Lower lobe of right lung (tissue), 2 donors: Measurements from ENCODE around the gene CFAP91. TPM values are rescaled to one million over a fixed set of nuclear protein-coding genes. Genes with fewer than 3 reads are reported as not detected.

Source experiments
- ATAC-seq, 2 donors: fragments of 200-7000 bp; cut with Tn5 transposase; one replicate each; pipeline ENCODE4 v1.9.1; 2020 to 2022; ENCODE audit warnings: mild to moderate bottlenecking in 2 of 2, moderate library complexity in 2 of 2
- DNase-seq: peaks from one replicate; pipeline ENCODE4 v3.0.0-alpha.2; 2020
- H3K27ac ChIP-seq: fragments of 200-600 bp; one replicate; pipeline ENCODE4 v1.8.0; 2022
- H3K27me3 ChIP-seq: fragments of 200-600 bp; one replicate; pipeline ENCODE4 v1.8.0; 2022; ENCODE audit warnings: low read depth
- H3K36me3 ChIP-seq: fragments of 200-600 bp; one replicate; pipeline ENCODE4 v1.8.0; 2022; ENCODE audit warnings: mild to moderate bottlenecking
- H3K4me1 ChIP-seq: fragments of 200-600 bp; one replicate; pipeline ENCODE4 v1.8.0; 2022
- H3K4me3 ChIP-seq: fragments of 200-600 bp; one replicate; pipeline ENCODE4 v1.8.0; 2022; ENCODE audit warnings: mild to moderate bottlenecking
- H3K9me3 ChIP-seq: fragments of 200-600 bp; one replicate; pipeline ENCODE4 v1.8.0; 2022
- CTCF ChIP-seq: fragments of 200-600 bp; IDR thresholded peaks from one replicate; pipeline ENCODE4 v1.8.0; 2022; ENCODE audit warnings: antibody characterized with exemption, mild to moderate bottlenecking
- intact Hi-C: fragments of 100-400 bp; cut with DNase I; formaldehyde crosslinking; loops from one replicate; pipeline ENCODE4 v1.11.0; 2022
- total RNA-seq: library from RNA; stranded (reverse); fragmentation: NEBNext Ultra II Directional; extraction: Animal tissue kit (Norgen Biotek cat#: 25700); gene quantifications from one replicate; pipeline ENCODE4 v1.2.1, GENCODE V29; 2021
- donor health status: DM: no; HTN: yes; CAD: no; lungs with severe emphysema.

CFAP91 gene
- total RNA-seq, 1 donor from 2014 or later: 9.0 TPM

GRCh38 chr3:119738741-119739140 lies 35.9 kb downstream of the CFAP91 start:
- Histone ChIP-seq H3K9me3 (no peaks in the 10 kb centered on the region), H3K27me3 (no peaks in the 10 kb centered on the region), H3K4me1 (no peaks in the 10 kb centered on the region), H3K4me3 (no peak overlapping the region), H3K27ac (no peak overlapping the region), H3K36me3 (no peaks in the 10 kb centered on the region)
- intact Hi-C loops: no loop called here
- TF ChIP-seq CTCF: no peak
- ATAC-seq (no peak), DNase-seq (no peak)

- H3K4me3 ChIP-seq: no peak overlapping the region
- no peak overlapping the region for H3K27ac ChIP-seq
- no peaks in the 10 kb centered on the region for H3K27me3 ChIP-seq
- no peak for DNase-seq
- no peak for TF ChIP-seq CTCF
- no peaks in the 10 kb centered on the region for H3K36me3 ChIP-seq
- no peak for ATAC-seq
- H3K9me3 ChIP-seq: no peaks in the 10 kb centered on the region
- intact Hi-C loops: no loop called here
- H3K4me1 ChIP-seq: no peaks in the 10 kb centered on the region
These were observed 39.1 kb downstream of the CFAP91 start for GRCh38 chr3:119741657-119742590.

GRCh38 chr3:119743921-119744320 lies 41.1 kb downstream of the CFAP91 start:
- ATAC-seq (no peak), DNase-seq (no peak)
- Histone ChIP-seq H3K36me3 (no peaks in the 10 kb centered on the region), H3K27me3 (no peaks in the 10 kb centered on the region), H3K27ac (no peak overlapping the region), H3K4me3 (no peak overlapping the region), H3K4me1 (no peaks in the 10 kb centered on the region), H3K9me3 (no peaks in the 10 kb centered on the region)
- no peak for TF ChIP-seq CTCF
- intact Hi-C loops: no loop called here

- H3K27me3 ChIP-seq: no peaks in the 10 kb centered on the region
- H3K4me3 ChIP-seq: no peak overlapping the region
- H3K27ac ChIP-seq: no peak overlapping the region
- no peak for TF ChIP-seq CTCF
- H3K4me1 ChIP-seq: no peaks in the 10 kb centered on the region
- no peak for ATAC-seq
- intact Hi-C loops: no loop called here
- no peaks in the 10 kb centered on the region for H3K36me3 ChIP-seq
- no peak for DNase-seq
- H3K9me3 ChIP-seq: no peaks in the 10 kb centered on the region
These were observed 43.1 kb downstream of the CFAP91 start for GRCh38 chr3:119745942-119746341.

GRCh38 chr3:119746423-119746822 lies 43.6 kb downstream of the CFAP91 start:
- Histone ChIP-seq H3K27ac (no peak overlapping the region), H3K27me3 (no peaks in the 10 kb centered on the region), H3K9me3 (no peaks in the 10 kb centered on the region), H3K36me3 (no peaks in the 10 kb centered on the region), H3K4me1 (no peaks in the 10 kb centered on the region), H3K4me3 (no peak overlapping the region)
- intact Hi-C loops: no loop called here
- no peak for DNase-seq
- no peak for TF ChIP-seq CTCF
- no peak for ATAC-seq
